DMS53 (cell line): ENCODE measurements around the gene DOCK7.
"Not testable (repeated sequence)": the region's sequence is repeated elsewhere in the genome, so short reads cannot be mapped to it uniquely, and the experiment has no call there.

Experiments
- DNase-seq: peaks from one replicate; lab custom pipeline; 2025; lab: John Stamatoyannopoulos, UW

The DOCK7 gene

DNA sequence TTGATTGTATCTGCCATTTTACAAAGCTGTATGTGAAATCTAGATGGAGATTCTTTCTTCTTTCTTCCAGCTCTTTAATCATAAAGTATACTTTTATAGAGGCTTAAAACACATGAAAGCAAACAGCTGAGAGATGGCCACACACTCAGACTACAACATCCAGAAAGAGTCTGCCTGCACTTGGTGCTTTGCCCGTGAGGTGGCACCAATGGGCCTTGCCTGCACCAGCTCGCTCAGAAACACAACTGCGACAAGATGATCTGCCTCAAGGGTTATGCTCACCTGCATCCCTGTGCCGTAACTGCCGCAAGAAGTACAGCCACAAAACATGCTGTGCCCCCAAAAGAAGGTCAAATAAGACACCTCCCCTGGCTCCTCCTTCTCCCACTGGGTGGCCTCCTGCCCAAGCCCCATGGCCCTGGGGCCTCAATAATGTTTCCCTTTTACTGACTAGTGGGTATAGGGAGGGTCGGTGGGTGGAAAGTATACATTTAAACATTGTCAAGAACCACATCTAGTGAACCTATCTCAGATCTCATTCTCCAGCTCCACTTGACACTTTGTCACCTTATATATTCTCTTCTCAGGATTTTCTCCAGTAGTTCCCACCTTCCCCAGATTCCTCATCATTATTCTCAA is 157.6 kb downstream of the DOCK7 start:
- DNase-seq, result peak; percentile 92

DNA sequence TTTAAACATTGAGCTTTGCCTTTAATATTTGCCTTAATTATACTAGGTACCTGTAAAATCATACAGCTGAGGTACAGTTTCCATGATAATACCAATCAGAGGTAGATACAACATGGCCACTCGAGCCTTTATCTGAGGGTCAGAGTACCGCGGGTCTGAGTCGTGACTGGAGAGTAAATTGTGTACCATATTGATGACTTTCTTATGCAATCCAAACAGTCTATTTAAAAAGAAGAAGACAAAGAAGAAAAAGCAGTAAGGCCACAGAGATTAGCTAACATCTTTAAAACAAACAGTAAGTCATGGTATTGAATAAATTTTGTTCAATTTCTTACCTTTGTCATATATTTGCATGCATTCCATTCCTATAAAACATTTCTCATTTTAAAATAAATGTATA is 159.0 kb downstream of the DOCK7 start:
- DNase-seq, result no peak

DNA sequence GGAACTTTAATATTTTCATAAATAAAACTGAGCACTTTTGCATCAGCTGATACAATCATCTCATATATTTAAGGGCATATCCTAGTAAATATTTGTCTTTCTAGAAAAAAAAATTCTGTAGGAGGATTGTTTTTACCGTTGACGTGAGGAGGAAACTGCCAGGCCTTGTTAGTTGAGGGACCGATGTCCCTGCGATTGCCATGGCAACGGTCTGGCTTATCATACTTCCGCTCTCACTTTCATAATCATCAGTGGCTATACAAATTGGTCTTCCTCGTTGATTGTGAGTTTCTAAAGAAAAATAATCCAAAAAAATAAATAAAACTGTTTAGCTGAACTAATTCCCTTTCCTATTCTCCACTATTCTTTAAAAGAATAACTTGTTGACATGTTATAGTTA is 160.2 kb downstream of the DOCK7 start:
- DNase-seq, result peak; percentile 99

DNA sequence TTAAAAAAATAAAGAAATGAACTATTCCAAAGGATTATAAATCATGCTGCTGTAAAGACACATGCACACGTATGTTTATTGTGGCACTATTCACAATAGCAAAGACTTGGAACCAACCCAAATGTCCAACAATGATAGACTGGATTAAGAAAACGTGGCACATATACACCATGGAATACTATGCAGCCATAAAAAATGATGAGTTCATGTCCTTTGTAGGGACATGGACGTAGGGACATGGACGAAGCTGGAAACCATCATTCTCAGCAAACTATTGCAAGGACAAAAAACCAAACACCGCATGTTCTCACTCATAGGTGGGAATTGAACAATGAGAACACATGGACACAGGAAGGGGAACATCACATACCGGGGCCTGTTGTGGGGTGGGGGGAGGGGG is 160.8 kb downstream of the DOCK7 start:
- DNase-seq, result not testable (repeated sequence)

DNA sequence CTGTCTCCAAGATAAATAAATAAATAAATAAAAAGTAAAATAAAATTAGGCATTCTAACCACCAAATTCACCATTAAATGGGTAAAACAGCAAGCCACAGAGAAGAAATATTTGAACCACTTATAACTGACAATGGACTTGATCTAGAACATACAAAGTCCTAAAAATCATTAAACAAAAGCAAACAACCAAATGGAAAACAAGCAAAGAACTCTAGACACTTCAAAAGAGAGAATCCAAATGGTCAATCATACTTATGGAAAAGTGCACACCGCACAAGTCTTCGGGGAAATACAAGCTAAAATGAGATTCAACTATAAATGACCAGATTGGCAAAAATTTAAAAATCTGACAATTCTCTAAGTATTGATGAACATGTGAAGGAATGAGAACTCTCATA is 164.3 kb downstream of the DOCK7 start:
- DNase-seq, result no peak

DNA sequence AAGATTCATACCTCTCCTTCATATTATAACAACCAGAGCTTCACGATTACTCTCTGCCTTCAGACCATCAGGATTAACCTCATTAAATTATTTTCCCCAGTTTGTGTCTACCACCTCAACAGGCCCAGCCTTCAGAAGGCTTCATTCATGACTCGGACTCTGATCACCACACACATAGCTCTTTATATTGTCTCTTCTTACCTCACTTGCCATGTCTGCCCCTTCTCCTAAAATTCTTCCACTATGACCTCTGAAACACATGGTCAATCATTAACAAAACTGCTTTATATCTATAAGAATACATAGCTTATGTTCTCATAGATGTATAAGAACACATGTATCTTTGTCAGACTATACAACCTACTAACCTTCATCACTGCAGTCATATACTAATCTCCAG is 171.6 kb downstream of the DOCK7 start:
- DNase-seq, result no peak

DNA sequence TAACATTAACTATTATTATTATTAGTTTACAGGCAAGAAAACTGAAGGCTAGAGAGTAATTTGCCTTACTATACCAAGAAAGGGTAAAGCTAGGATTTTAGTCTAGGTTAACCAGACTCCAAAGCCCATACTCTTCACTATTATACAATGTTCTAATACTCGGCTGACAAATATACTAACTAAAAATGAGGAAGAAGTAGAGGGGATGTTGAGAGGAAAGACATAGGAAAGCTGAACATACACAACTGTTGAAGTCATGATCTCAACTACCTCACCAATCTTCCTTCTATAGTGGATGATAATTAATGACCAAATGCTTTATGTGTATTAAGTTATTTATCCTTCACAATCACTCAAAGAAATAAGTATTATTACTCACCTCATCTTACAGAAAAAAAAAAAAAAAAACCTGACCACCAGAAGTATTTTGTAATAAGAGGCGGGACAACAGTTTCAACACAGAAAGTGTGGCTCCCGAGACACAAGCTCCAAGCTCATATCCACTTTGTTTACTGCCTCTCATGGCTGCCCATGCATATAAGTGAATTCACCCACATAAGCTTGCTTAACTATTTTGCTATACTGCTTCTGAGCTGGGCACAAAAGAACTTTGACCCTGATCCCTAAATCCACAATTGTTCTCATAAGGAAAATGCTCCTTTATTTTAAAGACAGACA is 173.3 kb downstream of the DOCK7 start:
- no peak for DNase-seq

DNA sequence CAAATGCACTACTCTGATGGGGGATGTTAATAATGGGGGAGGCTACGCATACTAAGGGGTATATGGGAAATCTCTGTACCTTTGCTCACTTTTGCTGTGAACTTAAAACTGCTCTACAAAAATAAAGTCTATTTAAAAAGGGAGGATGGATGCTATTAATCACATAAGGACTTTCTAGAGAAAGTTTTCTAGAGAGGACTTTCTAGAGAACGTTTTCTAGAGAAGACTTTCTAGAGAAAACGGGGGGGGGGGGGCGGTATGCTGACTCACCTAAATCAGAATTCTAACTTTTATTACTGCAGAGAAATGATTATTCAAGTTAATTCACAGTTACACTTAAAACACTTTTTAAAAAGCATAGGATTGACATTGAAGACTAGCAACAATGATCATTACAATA is 175.2 kb downstream of the DOCK7 start:
- DNase-seq, result no peak

DNA sequence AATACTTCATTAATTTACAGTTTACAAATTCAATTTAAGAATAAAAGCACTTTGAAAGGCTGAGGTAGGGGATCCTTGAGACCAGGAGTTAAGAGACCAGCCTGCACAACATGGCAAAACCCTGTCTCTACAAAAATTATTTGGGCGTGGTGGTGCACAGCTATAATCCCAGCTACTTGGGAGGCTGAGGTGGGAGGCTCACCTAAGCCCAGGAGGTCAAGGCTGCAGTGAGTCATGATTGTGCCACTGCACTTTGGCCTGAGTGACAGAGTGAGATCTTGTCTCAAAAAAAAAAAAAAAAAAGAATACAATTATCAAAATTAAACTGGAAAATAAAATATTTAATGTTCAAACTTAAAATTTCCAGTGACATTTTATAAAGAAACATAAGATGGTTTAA is 179.2 kb downstream of the DOCK7 start:
- DNase-seq, result no peak

DNA sequence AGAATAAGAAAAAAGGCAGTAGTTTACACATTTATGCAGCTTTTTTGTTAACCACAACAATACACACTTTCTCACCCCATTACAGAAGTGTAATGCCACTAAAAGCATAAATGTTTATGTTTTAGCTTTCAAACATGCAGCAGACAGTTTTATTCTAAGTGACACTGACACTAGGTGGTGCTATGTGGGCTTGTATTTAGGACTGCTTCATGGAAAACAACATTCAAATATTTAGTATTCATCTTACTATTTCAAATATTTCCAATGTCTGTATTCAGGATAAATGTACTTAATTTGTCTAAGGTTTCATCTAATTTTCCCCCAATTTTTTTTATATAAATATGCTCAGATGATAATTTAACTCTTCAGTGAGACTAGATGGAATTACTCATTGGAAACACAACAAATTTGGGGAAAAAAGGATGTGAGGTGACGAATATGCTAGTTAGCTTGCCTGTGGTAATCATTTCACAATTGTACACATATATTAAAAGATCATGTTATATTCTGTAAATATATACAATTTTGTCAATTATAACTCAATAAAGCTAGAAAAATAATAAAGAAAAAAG is 179.9 kb downstream of the DOCK7 start:
- DNase-seq, result peak; percentile 78

DNA sequence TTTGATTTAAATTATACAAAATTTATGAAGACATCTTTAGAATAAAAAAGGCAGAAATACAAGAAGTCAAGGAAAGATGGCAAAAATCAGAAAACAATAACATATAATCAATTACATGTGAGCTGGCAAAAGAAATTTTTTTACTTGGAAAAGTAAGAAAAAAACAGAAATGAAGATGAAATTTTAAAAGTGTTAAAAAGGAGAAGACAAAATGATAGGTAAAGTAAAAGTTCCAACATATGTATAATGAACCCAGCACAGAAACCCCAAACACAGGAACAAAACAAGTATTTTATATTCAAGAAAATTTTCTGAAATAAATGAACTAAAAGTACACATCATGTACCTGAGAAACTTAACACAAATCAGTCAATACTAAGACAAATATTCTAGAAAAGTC is 188.0 kb downstream of the DOCK7 start:
- DNase-seq, result no peak

DNA sequence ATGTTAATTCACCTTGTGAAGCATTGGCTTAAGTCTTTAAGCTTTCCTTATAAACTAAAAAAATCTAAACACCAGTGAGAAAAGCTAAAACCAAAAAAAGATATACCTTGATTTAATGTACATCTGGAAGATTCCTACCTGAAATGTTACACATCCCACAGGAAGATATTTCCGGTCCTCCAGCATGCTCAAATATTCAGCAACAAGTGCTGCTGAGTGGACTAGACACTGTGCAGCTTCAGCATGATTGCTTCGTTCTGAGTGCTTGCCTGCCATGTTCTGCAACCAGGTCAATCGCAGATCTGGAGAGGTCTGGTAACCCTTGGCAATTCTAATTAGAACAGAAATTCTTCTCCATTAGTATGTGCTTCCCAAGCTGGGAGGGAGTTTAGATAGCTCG is 194.0 kb downstream of the DOCK7 start:
- DNase-seq, result no peak

DNA sequence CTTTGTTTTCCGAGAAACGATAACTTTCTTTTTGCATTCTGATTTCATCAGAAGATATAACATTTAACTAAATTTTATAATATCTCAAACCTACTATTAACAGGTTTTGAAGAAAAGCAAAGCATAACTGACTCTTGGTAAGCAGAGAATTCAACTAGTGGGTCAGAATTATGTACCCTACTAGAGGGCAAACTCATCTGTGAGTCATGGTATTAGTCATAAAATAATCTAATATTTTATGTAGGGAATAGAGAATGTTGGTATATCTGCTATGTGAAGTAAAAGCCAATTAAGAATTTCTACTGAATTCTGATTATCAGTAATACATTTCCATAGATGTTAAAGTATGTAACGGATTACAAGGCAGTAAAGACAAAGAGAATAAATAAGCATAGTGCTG is 194.5 kb downstream of the DOCK7 start:
- no peak for DNase-seq

DNA sequence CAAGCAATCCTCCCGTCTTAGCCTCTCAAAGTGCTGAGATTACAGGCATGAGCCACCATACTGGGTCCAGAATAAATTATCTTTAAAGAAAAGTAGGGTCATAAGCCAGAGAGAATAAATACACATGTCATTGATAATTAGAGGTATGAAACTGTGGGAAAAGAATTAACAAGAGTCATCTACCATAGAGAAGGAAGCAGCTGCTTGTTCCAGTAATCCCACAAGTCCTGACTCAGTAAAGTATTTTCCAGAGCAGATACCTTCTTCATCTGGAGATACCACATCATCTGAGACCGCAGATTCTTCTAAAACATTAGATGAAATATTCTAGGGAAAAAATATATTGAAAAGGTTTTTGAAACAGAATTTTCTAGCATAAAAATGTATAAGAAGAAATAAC is 195.7 kb downstream of the DOCK7 start:
- DNase-seq, result no peak

DNA sequence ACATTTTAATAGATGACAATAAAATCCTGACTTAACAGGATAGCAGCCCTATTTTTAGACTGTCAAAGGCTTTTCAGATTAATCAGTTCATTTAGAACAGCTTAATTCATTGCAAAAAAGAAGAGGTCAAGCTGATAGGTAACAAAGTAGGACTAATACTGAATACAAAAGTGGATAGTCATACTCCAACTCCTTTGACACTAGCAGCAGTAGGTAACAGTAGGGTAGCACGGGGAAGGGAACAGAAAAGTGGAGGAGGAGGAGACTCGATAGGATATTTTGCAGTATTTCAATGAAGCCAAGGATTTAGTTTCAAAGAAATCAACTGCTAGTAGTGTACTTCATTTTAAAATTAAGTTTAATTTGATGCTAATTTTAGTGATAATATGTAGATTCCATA is 200.2 kb downstream of the DOCK7 start:
- no peak for DNase-seq

DNA sequence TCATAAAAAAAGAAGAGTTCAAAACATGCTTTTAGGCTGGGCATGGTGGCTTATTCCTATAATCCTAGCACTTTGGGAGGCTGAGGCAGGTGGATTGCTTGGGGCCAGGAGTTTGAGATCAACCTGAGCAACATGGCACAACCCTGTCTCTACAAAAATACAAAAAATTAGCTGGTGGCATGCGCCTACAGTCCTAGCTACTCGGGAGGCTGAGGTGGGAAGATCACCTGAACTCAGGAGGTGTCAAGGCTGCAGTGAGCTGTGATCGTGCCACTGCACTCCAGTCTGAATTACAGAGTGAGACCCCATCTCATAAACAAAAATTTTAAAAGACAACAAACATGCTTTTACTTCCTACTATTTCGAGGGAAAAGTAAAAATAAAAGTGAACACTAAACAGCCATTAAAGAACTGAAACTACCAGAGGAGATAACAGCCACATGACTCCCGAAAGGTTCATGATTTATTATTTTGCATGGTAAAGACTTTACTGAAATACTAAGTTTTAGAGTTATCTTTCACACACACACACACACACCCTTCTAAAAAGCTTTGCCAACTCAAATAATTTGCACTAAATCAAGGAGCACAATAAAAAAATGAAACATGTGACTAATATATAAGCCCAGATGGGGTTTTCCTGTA is 203.2 kb downstream of the DOCK7 start:
- no peak for DNase-seq

DNA sequence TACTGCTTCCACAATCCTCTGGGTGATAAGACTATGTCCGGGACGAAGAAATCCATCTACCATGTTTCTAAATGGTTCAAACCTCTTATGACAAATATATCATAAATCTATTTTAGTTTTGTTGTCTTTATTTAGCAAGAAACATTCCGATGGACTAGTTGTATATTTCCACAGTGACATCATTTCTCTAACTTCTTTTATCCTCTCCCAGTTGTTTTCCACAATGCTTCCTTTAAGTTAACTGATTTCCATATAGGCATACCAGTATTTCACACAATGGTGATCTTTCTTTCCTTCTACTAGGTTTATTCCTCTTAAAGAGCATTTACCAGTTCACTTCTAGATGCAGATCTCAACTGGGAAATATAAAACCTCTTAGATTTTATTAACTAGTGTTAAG is 206.5 kb downstream of the DOCK7 start:
- DNase-seq, result no peak

DNA sequence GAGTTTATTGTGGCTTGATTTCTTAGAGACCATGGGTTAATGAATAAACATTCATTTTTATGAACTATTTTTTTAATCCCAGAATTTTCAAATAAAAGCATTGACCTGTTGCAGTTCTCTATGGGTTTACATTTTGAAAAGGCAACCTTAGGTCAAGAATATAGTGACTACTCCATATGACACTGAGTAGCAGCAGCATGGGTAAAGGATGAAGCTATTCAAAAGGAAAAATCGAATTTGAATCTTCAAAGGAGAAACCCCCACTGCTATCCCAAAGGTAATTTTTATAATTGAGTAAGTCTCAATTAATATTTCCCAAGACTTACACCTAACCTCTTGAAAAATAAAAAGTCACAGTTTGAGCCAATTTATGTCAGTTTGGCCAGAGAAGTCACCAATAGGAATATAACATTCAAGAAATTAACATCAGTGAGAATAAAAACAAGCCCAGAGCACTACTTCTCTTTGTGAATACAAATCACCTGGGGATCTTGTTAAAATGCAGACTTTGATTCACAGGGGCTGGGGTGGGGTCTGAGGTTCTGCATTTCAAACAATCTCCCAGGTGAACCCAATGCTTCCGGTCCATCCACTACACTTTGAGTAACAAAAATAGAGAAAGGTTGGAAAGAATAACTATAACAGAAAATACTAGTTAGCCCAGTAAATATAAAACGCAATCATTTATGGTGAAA is 211.5 kb downstream of the DOCK7 start:
- DNase-seq, result no peak

DNA sequence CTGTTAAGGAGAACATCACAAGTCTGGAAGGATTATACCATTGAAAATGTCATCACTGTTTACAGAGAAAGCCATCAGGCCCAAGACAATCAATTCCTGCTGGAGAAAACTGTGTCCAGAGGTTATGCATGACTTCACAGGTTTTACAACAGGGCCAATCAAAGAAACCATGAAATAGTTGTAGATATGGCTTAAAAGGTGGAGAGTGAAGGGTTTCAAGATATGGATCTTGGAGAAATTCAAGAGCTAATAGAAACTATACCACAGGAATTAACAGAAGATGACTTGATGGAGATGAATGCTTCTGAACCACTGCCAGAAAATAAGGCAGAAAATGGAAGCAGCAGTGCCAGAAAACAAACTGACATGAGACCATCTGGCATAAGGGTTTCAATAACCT is 221.1 kb downstream of the DOCK7 start:
- no peak for DNase-seq

DNA sequence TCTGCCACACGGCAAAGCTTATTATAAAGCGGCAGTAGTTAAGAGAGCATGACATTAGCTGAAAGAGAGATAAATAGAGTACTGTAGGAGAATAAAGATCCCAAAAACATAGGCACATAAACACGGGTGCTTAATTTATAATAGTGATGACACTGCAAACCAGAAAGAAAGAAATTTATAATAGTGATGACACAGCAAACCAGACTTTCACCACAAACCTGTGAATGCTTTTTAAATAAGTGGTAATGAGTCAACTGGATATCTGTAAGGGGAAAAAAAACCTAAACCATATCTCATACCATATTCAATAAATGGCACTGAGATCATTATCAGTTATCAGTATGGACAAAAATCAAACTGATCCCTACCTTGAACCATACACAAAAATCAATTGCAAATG is 225.8 kb downstream of the DOCK7 start:
- no peak for DNase-seq

DNA sequence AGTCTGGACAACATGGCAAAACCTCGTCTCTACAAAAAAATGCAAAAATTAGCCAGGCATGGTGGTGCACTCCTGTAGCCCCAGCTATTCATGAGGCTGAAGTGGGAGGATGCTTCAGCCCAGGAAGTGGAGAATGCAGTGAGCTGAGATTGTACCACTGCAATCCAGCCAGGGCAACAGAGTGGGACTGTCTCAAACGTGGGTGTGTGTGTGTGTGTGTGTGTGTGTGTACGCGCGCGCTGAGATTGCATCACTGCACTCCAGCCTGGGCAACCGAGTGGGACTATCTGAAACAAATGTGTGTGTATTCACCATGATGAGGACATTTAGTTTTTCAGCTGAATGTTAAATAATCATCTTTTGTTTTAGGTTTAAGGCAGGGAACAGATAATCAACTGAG is 230.2 kb downstream of the DOCK7 start:
- peak; percentile 32 for DNase-seq

DNA sequence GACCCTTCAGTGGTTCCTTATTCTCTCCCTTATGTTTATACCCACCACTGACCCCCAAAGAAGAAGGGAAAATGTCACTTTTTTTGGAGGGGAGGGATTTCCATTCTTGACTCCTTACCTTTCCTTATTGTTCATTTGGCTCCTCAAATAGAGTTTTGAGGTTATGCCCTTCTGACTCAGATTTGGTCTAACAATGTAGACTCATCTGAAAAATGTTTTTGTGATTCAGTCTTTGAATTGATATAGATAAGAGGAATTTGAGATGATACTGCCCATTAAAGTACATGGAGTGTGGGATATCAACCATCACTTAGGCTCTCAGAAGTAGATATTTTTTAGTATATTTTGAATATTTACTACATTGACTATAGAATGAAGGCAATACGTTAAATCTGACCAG is 235.2 kb downstream of the DOCK7 start:
- no peak for DNase-seq

DNA sequence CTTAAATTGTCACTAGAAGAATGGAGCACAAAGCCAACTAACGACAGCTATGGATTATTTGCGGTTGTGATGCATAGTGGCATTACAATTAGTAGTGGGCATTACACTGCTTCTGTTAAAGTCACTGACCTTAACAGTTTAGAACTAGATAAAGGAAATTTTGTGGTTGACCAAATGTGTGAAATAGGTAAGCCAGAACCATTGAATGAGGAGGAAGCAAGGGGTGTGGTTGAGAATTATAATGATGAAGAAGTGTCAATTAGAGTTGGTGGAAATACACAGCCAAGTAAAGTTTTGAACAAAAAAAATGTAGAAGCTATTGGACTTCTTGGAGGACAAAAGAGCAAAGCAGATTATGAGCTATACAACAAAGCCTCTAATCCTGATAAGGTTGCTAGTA is 237.9 kb downstream of the DOCK7 start:
- no peak for DNase-seq
